Measurements from ENCODE around the gene FZD4. TPM values are rescaled to one million over a fixed set of nuclear protein-coding genes. Genes with fewer than 3 reads are reported as not detected.
"Not testable (repeated sequence)": the region's sequence is repeated elsewhere in the genome, so short reads cannot be mapped to it uniquely, and the experiment has no call there.

The FZD4 gene
- total RNA-seq (under 1 TPM in 1 of 2 donors, not detected in 1; 0.02 TPM), total RNA-seq (0.08 to 0.35 reads per million in 2 donors)

DNA sequence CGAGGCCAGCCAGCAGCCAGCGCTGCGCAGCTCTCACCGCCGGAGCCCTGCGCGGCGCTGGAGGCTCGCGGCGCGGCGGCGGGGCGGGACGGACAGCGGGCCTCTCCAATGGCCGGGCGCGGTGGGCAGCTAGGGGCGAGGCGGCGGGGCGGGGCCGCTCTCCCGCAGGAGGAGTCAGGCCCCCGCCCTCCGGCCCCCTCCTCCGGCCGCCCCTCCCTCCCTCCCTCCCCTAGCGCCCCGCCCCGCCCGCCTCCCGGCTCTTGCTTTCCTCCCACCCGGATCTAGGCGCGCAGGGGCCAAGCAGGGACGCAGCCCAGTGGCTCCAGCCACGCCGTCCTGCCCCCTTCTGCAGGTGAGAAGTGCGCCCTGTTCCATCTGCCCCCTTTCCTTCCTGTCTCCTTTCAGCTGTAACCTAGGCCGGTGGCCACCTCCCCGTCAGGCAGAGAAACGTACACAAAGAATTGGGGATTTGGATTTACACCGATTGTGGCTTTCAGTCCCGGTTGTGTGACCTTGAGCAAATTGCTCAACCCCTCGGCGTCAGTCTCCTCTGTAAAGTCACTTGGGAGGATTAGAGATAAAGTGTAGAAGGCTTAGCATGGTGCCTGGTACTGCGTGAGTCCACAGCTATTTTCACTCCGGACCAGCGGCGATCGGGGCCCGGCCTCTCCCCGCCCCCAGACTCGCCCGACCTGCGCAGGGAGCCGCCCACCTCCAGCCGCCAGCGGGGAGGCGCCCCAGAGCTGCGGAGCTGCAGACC lies at the start of gene FZD4:
TSS of gene FZD4 (minus strand) at position 35 of the 760 bp plus-strand sequence. CDS start 310 bp downstream, outside the sequence.
- peaks cover 2% of the 10 kb centered on the region for H3K36me3 Mint-ChIP-seq (ENCODE audit: low read depth)
- ATAC-seq (peak; percentile 80), DNase-seq (peak in 2 of 3 donors; percentile 11 to 14)
- H3K4me1 Mint-ChIP-seq: peaks cover 16% of the 10 kb centered on the region
- peak within 1 kb of the TSS; percentile 97 for H3K4me3 Mint-ChIP-seq
- H3K9me3 ChIP-seq (ENCODE audit: control insufficient read depth, low read length, poor library complexity, severe bottlenecking): no peaks in the 10 kb centered on the region
- H3K27ac Mint-ChIP-seq: no peak within 1 kb of the TSS
- H3K27me3 Mint-ChIP-seq: peaks cover 44% of the 10 kb centered on the region

- not testable (repeated sequence) for H3K4me1 Mint-ChIP-seq
- H3K27me3 Mint-ChIP-seq: peaks cover 28% of the 10 kb centered on the region
Observed at GRCh38 chr11:87004281-87004680, 49.1 kb upstream of the FZD4 start.

DNA sequence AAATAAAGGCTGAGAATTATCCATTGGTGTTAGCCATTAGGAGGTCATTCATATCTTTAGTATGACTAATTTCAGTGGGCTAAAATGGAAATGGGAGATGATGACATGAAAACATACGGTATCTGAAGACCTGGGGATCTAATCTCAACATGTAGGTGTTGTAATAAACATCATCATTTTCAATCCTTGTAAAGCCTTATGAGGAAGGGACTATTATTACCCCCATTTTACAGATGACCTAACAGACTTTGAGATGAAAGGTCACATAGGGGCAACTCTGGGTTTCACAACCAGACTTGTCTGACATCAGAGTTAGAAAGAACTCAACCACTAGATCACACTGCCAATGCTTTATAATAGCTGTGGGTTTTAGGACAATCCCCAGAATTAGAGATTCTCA lies 47.7 kb upstream of the FZD4 start:
- DNase-seq (no peak), ATAC-seq (no peak)
- H3K4me3 Mint-ChIP-seq: no peak overlapping the region
- H3K27me3 Mint-ChIP-seq: peaks cover 26% of the 10 kb centered on the region
- no peaks in the 10 kb centered on the region for H3K9me3 ChIP-seq (ENCODE audit: control insufficient read depth, low read length, poor library complexity, severe bottlenecking)
- H3K27ac Mint-ChIP-seq: no peak overlapping the region
- no peaks in the 10 kb centered on the region for H3K36me3 Mint-ChIP-seq (ENCODE audit: low read depth)
- no peaks in the 10 kb centered on the region for H3K4me1 Mint-ChIP-seq

More at GRCh38 chr11:87004281-87004680, 49.1 kb upstream of the FZD4 start:
- not testable (repeated sequence) for H3K36me3 Mint-ChIP-seq (ENCODE audit: low read depth); H3K27ac Mint-ChIP-seq; ATAC-seq; H3K4me3 Mint-ChIP-seq; H3K9me3 ChIP-seq (ENCODE audit: control insufficient read depth, low read length, poor library complexity, severe bottlenecking); DNase-seq

GRCh38 chr11:86999859-87000753 lies 44.9 kb upstream of the FZD4 start:
- Mint-ChIP-seq H3K4me3 (no peak overlapping the region), H3K36me3 (ENCODE audit: low read depth) (no peaks in the 10 kb centered on the region), H3K27me3 (peaks cover 10% of the 10 kb centered on the region), H3K4me1 (no peaks in the 10 kb centered on the region), H3K27ac (no peak overlapping the region)
- H3K9me3 ChIP-seq (ENCODE audit: control insufficient read depth, low read length, poor library complexity, severe bottlenecking): no peaks in the 10 kb centered on the region
- DNase-seq (no peak), ATAC-seq (no peak)

DNA sequence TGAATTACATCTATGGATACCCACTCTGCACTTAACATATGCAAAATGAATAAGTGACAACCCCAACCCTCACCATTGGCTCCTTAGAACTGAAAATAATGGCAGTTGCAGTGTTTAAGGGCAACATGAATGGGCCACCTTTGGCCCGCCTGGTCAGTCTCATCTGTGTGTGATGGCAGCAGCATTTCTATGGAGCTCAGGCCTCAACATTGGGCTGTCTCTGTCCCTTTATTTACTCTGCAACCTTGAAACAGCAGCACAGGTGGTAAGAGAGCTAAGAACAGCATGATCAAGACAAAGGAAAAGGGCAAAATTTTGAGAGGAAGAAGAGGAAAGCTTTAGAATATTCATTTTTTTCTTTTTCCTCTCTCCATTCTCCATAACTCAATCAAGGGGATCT lies 44.2 kb upstream of the FZD4 start:
- Mint-ChIP-seq H3K27me3 (peaks cover 4% of the 10 kb centered on the region), H3K36me3 (ENCODE audit: low read depth) (no peaks in the 10 kb centered on the region), H3K27ac (no peak overlapping the region), H3K4me1 (no peaks in the 10 kb centered on the region), H3K4me3 (no peak overlapping the region)
- DNase-seq (no peak), ATAC-seq (no peak)
- no peaks in the 10 kb centered on the region for H3K9me3 ChIP-seq (ENCODE audit: control insufficient read depth, low read length, poor library complexity, severe bottlenecking)

DNA sequence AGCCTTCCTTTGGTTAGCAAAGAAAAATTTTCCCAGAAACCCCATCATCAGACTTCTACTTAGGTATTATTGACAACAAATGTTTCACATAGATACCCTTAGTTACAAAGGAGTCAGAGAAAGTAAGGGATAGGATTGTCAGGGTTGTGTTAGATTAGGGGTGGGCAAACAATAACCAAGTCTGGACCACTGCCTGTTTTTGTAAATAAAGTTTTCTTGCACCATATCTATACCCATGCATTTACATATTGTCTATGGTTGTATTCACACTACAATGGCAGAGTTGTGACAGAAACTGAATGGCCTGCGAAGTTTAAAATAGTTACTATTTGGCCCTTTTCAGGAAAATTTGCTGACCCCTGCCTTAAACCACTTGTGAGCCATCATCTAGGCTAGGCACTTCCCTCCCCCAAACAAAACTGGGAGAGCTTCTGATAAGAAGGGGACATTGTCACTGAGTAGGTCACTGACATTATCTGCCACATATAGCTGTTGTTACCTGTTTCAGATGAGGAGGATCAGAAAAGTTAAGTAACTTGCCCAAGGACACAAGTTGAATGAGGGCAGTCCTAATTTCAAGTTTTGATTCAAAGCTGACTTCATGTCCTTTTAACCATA lies 41.9 kb upstream of the FZD4 start:
- no peak overlapping the region for H3K27ac Mint-ChIP-seq
- H3K4me3 Mint-ChIP-seq: no peak overlapping the region
- DNase-seq: no peak

DNA sequence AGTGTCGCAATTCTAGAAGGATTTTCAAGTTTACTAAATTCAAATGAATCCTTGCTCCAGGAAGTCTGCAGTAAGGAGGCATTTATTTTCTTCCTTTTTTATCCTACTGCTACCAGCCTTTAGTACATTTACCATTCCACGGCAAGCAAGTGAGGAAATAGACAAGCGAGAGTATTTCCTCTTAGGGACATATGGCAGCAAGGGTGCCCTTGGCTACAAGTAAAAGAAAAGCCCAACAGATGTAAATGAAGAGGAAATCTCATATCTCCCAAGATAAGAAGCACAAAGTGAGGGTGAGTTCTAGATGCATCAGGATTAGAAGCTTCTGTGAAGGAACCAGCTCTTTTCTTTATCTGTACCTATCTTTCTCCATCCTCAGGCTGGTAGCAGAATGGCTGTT lies 37.8 kb upstream of the FZD4 start:
- H3K4me3 Mint-ChIP-seq: no peak overlapping the region
- H3K36me3 Mint-ChIP-seq (ENCODE audit: low read depth): no peaks in the 10 kb centered on the region
- ATAC-seq: no peak
- peaks cover 24% of the 10 kb centered on the region for H3K27me3 Mint-ChIP-seq
- no peak for DNase-seq
- H3K9me3 ChIP-seq (ENCODE audit: control insufficient read depth, low read length, poor library complexity, severe bottlenecking): no peaks in the 10 kb centered on the region
- H3K27ac Mint-ChIP-seq: no peak overlapping the region
- no peaks in the 10 kb centered on the region for H3K4me1 Mint-ChIP-seq

More for the DNA sequence above, 41.9 kb upstream of the FZD4 start:
- H3K9me3 ChIP-seq (ENCODE audit: control insufficient read depth, low read length, poor library complexity, severe bottlenecking): no peaks in the 10 kb centered on the region
- ATAC-seq: no peak
- H3K27me3 Mint-ChIP-seq: peaks cover 14% of the 10 kb centered on the region
- H3K36me3 Mint-ChIP-seq (ENCODE audit: low read depth): no peaks in the 10 kb centered on the region
- H3K4me1 Mint-ChIP-seq: no peaks in the 10 kb centered on the region

DNA sequence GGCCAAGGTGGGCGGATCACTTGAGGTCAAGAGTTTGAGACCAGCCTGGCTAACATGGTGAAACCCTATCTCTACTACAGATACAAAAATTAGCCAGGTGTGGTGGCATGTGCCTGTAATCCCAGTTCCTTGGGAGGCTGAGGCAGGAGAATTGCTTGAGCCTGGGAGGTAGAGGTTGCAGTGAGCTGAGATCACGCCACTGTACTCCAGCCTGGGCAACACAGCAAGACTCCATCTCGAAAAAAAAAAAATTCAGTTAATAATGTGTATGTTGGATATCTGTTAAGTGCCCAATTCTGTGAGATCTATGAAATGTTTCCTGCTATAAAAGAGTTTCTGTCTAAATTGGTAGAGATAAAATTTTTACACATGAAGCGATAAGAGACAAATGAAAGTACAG lies 37.1 kb upstream of the FZD4 start:
- H3K36me3 Mint-ChIP-seq (ENCODE audit: low read depth); DNase-seq; H3K27ac Mint-ChIP-seq; ATAC-seq; H3K9me3 ChIP-seq (ENCODE audit: control insufficient read depth, low read length, poor library complexity, severe bottlenecking); H3K4me1 Mint-ChIP-seq; H3K4me3 Mint-ChIP-seq: not testable (repeated sequence)
- peaks cover 24% of the 10 kb centered on the region for H3K27me3 Mint-ChIP-seq

GRCh38 chr11:86991341-86991740 lies 36.1 kb upstream of the FZD4 start:
- H3K36me3 Mint-ChIP-seq (ENCODE audit: low read depth): no peaks in the 10 kb centered on the region
- H3K4me3 Mint-ChIP-seq: no peak overlapping the region
- no peak for ATAC-seq
- no peaks in the 10 kb centered on the region for H3K4me1 Mint-ChIP-seq
- peaks cover 24% of the 10 kb centered on the region for H3K27me3 Mint-ChIP-seq
- H3K27ac Mint-ChIP-seq: no peak overlapping the region
- DNase-seq: no peak
- H3K9me3 ChIP-seq (ENCODE audit: control insufficient read depth, low read length, poor library complexity, severe bottlenecking): no peaks in the 10 kb centered on the region

DNA sequence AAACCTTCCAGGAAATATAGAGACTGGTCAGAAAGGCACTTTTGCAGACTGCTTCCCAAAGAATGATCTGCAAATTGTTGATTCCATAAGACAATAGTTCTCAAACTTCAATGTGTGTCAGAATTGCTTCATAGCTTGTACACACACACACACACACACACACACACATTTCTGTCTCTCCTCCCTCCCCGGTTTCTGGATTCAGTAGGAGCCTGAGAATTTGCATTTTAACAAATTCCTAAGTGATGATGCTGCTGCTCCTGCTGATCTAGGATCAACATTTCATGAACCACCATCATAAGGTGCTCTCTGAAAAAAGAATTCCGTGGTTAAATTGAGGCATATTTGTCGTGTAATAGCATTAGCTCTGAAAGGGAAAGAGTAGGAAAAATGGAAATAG lies 35.3 kb upstream of the FZD4 start:
- Mint-ChIP-seq H3K4me1 (no peaks in the 10 kb centered on the region), H3K27me3 (peaks cover 31% of the 10 kb centered on the region), H3K27ac (no peak overlapping the region), H3K4me3 (no peak overlapping the region), H3K36me3 (ENCODE audit: low read depth) (no peaks in the 10 kb centered on the region)
- ATAC-seq (no peak), DNase-seq (no peak)
- H3K9me3 ChIP-seq (ENCODE audit: control insufficient read depth, low read length, poor library complexity, severe bottlenecking): no peaks in the 10 kb centered on the region

- Mint-ChIP-seq H3K27me3 (peaks cover 36% of the 10 kb centered on the region), H3K36me3 (ENCODE audit: low read depth) (no peaks in the 10 kb centered on the region), H3K27ac (no peak overlapping the region), H3K4me3 (no peak overlapping the region), H3K4me1 (no peaks in the 10 kb centered on the region)
- no peak for DNase-seq
- no peak for ATAC-seq
- no peaks in the 10 kb centered on the region for H3K9me3 ChIP-seq (ENCODE audit: control insufficient read depth, low read length, poor library complexity, severe bottlenecking)
Observed at GRCh38 chr11:86990031-86990430, 34.8 kb upstream of the FZD4 start.

- H3K36me3 Mint-ChIP-seq (ENCODE audit: low read depth): no peaks in the 10 kb centered on the region
- H3K4me3 Mint-ChIP-seq: no peak overlapping the region
- ATAC-seq (no peak), DNase-seq (no peak)
- peaks cover 46% of the 10 kb centered on the region for H3K27me3 Mint-ChIP-seq
- no peaks in the 10 kb centered on the region for H3K4me1 Mint-ChIP-seq
- no peaks in the 10 kb centered on the region for H3K9me3 ChIP-seq (ENCODE audit: control insufficient read depth, low read length, poor library complexity, severe bottlenecking)
- H3K27ac Mint-ChIP-seq: no peak overlapping the region
Observed at GRCh38 chr11:86988351-86988881, 33.2 kb upstream of the FZD4 start.

GRCh38 chr11:86987679-86988078 lies 32.5 kb upstream of the FZD4 start:
- no peaks in the 10 kb centered on the region for H3K4me1 Mint-ChIP-seq
- no peak overlapping the region for H3K27ac Mint-ChIP-seq
- H3K27me3 Mint-ChIP-seq: peaks cover 39% of the 10 kb centered on the region
- H3K9me3 ChIP-seq (ENCODE audit: control insufficient read depth, low read length, poor library complexity, severe bottlenecking): no peaks in the 10 kb centered on the region
- H3K36me3 Mint-ChIP-seq (ENCODE audit: low read depth): no peaks in the 10 kb centered on the region
- no peak for ATAC-seq
- no peak overlapping the region for H3K4me3 Mint-ChIP-seq
- no peak for DNase-seq
